Measurements from ENCODE around the gene TRPM2. TPM values are rescaled to one million over a fixed set of nuclear protein-coding genes. Genes with fewer than 3 reads are reported as not detected.
"Not testable (repeated sequence)": the region's sequence is repeated elsewhere in the genome, so short reads cannot be mapped to it uniquely, and the experiment has no call there.

TRPM2 gene
- total RNA-seq, 3 donors from 2014 or later, result 1.5 to 10.3 (median 7.2) TPM

DNA sequence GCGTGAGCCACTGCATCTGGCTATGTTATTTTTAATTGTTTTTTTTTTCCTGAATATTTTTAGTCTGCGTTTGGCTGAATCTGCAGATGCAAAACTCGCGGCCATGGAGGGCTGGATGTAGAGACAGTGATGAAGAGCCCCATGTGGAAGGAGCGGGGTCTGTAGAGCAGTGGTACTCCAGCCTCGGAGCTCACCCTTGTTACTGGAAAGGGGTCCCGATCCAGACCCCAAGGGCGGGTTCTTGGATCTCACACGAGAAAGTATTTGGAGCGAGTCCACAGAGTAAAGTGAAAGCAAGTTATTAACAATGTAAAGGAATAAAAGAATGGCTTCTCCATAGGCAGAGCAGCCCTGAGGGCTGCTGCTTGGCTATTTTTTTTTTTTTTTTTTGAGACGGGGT lies 2.7 kb downstream of the TRPM2 start:
- DNase-seq (no peak), ATAC-seq (no peak)
- intact Hi-C loops (cut with DNase I, micrococcal nuclease), result no loop called here
- Histone ChIP-seq H3K4me1 (ENCODE audit: low read depth) (peaks cover 3% of the 10 kb centered on the region), H3K9me3 (no peaks in the 10 kb centered on the region), H3K36me3 (ENCODE audit: low read depth) (no peaks in the 10 kb centered on the region), H3K4me3 (no peak overlapping the region)
- TF ChIP-seq, protein P1, sequence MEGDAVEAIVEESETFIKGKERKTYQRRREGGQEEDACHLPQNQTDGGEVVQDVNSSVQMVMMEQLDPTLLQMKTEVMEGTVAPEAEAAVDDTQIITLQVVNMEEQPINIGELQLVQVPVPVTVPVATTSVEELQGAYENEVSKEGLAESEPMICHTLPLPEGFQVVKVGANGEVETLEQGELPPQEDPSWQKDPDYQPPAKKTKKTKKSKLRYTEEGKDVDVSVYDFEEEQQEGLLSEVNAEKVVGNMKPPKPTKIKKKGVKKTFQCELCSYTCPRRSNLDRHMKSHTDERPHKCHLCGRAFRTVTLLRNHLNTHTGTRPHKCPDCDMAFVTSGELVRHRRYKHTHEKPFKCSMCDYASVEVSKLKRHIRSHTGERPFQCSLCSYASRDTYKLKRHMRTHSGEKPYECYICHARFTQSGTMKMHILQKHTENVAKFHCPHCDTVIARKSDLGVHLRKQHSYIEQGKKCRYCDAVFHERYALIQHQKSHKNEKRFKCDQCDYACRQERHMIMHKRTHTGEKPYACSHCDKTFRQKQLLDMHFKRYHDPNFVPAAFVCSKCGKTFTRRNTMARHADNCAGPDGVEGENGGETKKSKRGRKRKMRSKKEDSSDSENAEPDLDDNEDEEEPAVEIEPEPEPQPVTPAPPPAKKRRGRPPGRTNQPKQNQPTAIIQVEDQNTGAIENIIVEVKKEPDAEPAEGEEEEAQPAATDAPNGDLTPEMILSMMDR (IDR thresholded peaks at IDR 0.05), result no peak

DNA sequence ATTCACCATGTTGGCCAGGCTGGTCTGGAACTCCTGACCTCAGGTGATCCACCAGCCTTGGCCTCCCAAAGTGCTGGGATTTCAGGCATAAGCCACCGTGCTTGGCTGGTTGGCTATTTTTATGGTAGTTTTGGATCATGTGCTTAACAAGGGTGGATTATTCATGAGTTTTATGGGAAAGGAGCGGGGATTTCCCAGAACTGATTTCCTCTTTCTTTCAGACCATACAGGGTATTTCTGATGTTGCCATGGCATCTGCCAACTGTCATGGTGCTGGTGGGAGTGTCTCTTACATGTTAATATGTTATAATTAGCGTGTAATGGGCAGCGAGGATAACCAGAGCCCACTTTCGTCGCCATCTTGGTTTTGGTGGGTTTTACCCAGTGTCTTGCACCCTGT lies 3.2 kb downstream of the TRPM2 start:
- Histone ChIP-seq H3K4me1 (ENCODE audit: low read depth) (peaks cover 3% of the 10 kb centered on the region), H3K9me3 (no peaks in the 10 kb centered on the region), H3K4me3 (no peak overlapping the region), H3K36me3 (ENCODE audit: low read depth) (no peaks in the 10 kb centered on the region)
- ATAC-seq (peak; percentile 12), DNase-seq (peak in 1 of 3 donors; percentile 19)
- intact Hi-C loops (cut with DNase I, micrococcal nuclease), result no loop called here
- TF ChIP-seq, protein P1 (IDR thresholded peaks at IDR 0.05), result no peak

DNA sequence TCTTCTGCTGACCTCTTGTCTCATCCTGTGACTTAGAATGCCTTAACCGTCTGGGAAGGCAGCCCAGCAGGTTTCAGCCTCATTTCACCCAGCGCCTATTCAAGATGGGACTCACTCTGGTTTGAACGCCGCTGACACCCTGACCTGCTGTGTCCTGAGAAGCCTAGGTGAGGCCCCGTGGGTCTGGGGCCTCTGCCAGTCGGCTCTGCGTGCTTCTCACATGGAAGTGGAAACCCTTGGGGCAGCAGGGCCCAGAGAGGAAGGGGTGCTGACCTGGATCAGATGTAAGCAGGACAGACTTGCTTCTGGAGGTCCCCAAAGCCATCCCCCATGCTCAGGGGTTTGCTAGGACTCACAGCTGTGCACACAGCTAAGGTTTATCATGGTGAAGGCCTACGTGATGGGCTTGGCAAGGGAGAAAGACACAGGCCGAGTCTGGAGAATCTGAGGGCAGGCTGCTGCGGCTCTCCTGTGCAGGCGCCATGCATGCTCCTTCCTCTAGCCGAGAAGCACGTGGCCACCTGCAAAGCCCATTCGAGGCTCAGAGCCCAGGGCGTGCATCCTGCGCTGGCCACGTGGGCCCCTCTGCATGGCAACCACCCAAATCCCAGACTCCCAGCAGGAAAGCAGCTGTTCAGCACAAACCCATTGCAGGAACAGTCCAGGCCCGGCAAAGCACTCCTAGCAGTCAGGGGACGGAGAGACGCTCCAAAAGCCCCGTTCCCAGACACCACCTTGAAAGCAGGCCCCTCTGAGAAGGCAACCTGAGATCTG lies 3.8 kb downstream of the TRPM2 start:
- peaks cover 3% of the 10 kb centered on the region for H3K4me1 ChIP-seq (ENCODE audit: low read depth)
- ATAC-seq, result no peak
- no peak overlapping the region for H3K4me3 ChIP-seq
- H3K36me3 ChIP-seq (ENCODE audit: low read depth), result no peaks in the 10 kb centered on the region
- DNase-seq, result no peak
- TF ChIP-seq, protein P1 (IDR thresholded peaks at IDR 0.05), result no peak
- intact Hi-C loops (cut with DNase I, micrococcal nuclease), result no loop called here
- H3K9me3 ChIP-seq, result no peaks in the 10 kb centered on the region

DNA sequence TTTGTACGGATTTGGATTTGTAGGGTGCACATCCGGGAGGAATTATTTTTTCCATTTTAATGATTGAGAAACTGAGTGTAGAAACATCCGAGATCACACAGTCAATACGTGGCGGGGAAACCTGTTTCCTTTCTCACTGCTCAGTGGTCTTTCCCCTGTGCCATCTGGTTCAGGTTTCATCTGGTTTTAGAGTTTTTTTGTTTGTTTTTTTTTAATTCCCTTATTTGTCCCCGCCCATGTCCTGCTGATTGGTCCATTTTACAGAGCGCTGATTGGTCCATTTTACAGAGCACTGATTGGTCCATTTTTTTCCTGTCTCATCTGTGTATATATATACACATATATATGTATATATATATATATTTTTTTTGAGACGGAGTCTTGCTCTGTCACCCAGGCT lies 6.0 kb downstream of the TRPM2 start:
- no peak for DNase-seq
- Histone ChIP-seq H3K4me3 (no peak overlapping the region), H3K9me3 (no peaks in the 10 kb centered on the region), H3K36me3 (ENCODE audit: low read depth) (no peaks in the 10 kb centered on the region), H3K4me1 (ENCODE audit: low read depth) (no peaks in the 10 kb centered on the region)
- TF ChIP-seq, protein P1 (IDR thresholded peaks at IDR 0.05), result no peak
- intact Hi-C loops (cut with DNase I, micrococcal nuclease), result no loop called here
- ATAC-seq, result no peak

DNA sequence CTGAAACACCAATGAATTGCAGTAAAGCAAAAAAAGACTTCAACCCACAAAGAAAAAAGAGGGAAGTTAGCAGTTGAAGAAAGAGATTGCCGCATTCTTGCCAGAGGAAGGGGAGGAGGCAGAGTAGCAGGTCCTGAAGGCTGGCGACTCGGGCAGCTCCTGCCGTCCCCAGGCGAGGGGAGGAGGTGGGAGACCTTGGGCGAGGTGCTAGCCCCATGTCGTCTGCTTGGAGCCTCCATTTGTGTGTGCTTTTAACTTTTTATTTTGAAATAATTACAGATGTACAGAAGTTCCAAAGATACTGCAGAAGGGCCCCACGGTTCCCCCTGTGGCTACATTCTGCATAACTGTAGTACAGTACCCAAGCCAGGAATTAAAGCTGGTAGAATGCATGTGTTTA lies 6.7 kb downstream of the TRPM2 start:
- peak; percentile 14 for ATAC-seq
- Histone ChIP-seq H3K36me3 (ENCODE audit: low read depth) (no peaks in the 10 kb centered on the region), H3K4me1 (ENCODE audit: low read depth) (no peaks in the 10 kb centered on the region), H3K4me3 (no peak overlapping the region), H3K9me3 (no peaks in the 10 kb centered on the region)
- TF ChIP-seq, protein P1 (IDR thresholded peaks at IDR 0.05), result no peak
- intact Hi-C loops (cut with DNase I, micrococcal nuclease), result no loop called here
- no peak for DNase-seq

DNA sequence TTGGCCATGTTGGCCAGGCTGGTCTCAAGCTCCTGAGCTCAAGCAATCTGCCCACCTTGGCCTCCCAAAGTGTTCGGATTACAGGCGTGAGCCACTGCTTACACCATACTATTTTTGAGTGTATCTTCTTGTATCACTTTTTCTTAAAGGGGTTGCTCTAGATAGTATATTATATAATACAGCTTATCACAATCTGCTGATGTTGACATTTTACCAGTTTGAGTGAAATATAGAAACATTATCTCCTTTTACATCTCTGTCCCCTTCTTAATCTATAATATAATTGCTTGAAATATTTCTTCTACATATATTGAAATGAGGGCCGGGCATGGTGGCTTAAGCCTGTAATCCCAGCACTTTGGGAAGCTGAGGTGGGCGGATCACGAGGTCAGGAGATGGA lies 8.5 kb downstream of the TRPM2 start:
- not testable (repeated sequence) for DNase-seq

More for the DNA sequence above, 8.5 kb downstream of the TRPM2 start:
- H3K9me3 ChIP-seq; H3K36me3 ChIP-seq (ENCODE audit: low read depth); H3K4me1 ChIP-seq (ENCODE audit: low read depth); intact Hi-C loops (cut with DNase I, micrococcal nuclease); ATAC-seq; H3K4me3 ChIP-seq: not testable (repeated sequence)

All from mucosa of descending colon (tissue), 3 donors.